Trophoblast cell (in vitro differentiated cells and primary cell): ENCODE data around the gene FRS2.

ENCODE experiments used
- DNase-seq, 2 donors: peaks; one replicate each; pipeline ENCODE4 v3.0.0-alpha.2; 2016
- H2AFZ ChIP-seq: 2 replicates; pipeline ENCODE4 v1.6.1; 2013; ENCODE audit warnings: low read length, moderate library complexity, mild to moderate bottlenecking; ENCODE audit not compliant: insufficient read depth, poor library complexity
- H2AK5ac ChIP-seq: 2 replicates; pipeline ENCODE4 v1.6.1; 2013; ENCODE audit warnings: mild to moderate bottlenecking, low read length
- H2BK120ac ChIP-seq: 2 replicates; pipeline ENCODE4 v1.6.1; 2013; ENCODE audit warnings: low read length, mild to moderate bottlenecking, moderate library complexity; ENCODE audit not compliant: insufficient read depth, poor library complexity
- H2BK12ac ChIP-seq: 2 replicates; pipeline ENCODE4 v1.6.1; 2013; ENCODE audit warnings: mild to moderate bottlenecking, low read length, moderate library complexity
- H2BK5ac ChIP-seq: 2 replicates; pipeline ENCODE4 v1.6.1; 2013; ENCODE audit warnings: low read length, low read depth, moderate library complexity, mild to moderate bottlenecking; ENCODE audit not compliant: poor library complexity
- H3K14ac ChIP-seq: 2 replicates; pipeline ENCODE4 v1.6.1; 2013; ENCODE audit warnings: mild to moderate bottlenecking, low read length
- H3K18ac ChIP-seq: 2 replicates; pipeline ENCODE4 v1.6.1; 2013; ENCODE audit warnings: mild to moderate bottlenecking, low read length
- H3K23ac ChIP-seq: 2 replicates; pipeline ENCODE4 v1.6.1; 2013; ENCODE audit warnings: low read length
- H3K27ac ChIP-seq: 2 replicates; pipeline ENCODE4 v1.5.1; 2013; ENCODE audit warnings: low read depth, mild to moderate bottlenecking, inconsistent platforms, low read length, moderate library complexity
- H3K27me3 ChIP-seq: 2 replicates; pipeline ENCODE4 v1.6.1; 2013; ENCODE audit warnings: inconsistent platforms, mild to moderate bottlenecking, low read length, moderate library complexity; ENCODE audit not compliant: insufficient read depth
- H3K36me3 ChIP-seq, 2 experiments: 1 replicate in 1 of 2; 2 replicates in 1 of 2; pipeline ENCODE4 v1.6.1; 2013; ENCODE audit warnings: low read length in 2 of 2, mild to moderate bottlenecking in 2 of 2, moderate library complexity in 1 of 2; ENCODE audit not compliant: insufficient read depth in 2 of 2, control insufficient read depth in 1 of 2
- H3K4ac ChIP-seq: 2 replicates; pipeline ENCODE4 v1.6.1; 2013; ENCODE audit warnings: low read depth, mild to moderate bottlenecking, low read length, moderate library complexity
- H3K4me1 ChIP-seq, 2 experiments: 1 replicate in 1 of 2; 2 replicates in 1 of 2; pipeline ENCODE4 v1.6.1; 2013; ENCODE audit warnings: low read length in 2 of 2, mild to moderate bottlenecking in 2 of 2, moderate library complexity in 1 of 2; ENCODE audit not compliant: insufficient read depth in 2 of 2, control insufficient read depth in 1 of 2
- H3K4me2 ChIP-seq: 2 replicates; pipeline ENCODE4 v1.6.1; 2013; ENCODE audit warnings: inconsistent platforms, mild to moderate bottlenecking, low read length, moderate library complexity
- H3K4me3 ChIP-seq: 2 replicates; pipeline ENCODE4 v1.5.1; 2013; ENCODE audit warnings: mild to moderate bottlenecking, low read depth, low read length, inconsistent platforms
- H3K79me1 ChIP-seq: one replicate; pipeline ENCODE4 v1.6.1; 2013; ENCODE audit warnings: low read length
- H3K79me2 ChIP-seq: 2 replicates; pipeline ENCODE4 v1.6.1; 2013; ENCODE audit warnings: low read length, mild to moderate bottlenecking; ENCODE audit not compliant: control insufficient read depth, insufficient read depth, poor library complexity
- H3K9ac ChIP-seq: 2 replicates; pipeline ENCODE4 v1.6.1; 2013; ENCODE audit warnings: mild to moderate bottlenecking, low read length
- H3K9me3 ChIP-seq: 2 replicates; pipeline ENCODE4 v1.6.1; 2013; ENCODE audit warnings: low read depth, mild to moderate bottlenecking, control low read depth, inconsistent platforms, low read length; ENCODE audit not compliant: insufficient read depth
- H4K12ac ChIP-seq: 2 replicates; pipeline ENCODE4 v1.6.1; 2013; ENCODE audit warnings: low read depth, mild to moderate bottlenecking, low read length, moderate library complexity
- H4K8ac ChIP-seq: 2 replicates; pipeline ENCODE4 v1.6.1; 2013; ENCODE audit warnings: low read depth, mild to moderate bottlenecking, low read length, moderate library complexity
- H4K91ac ChIP-seq: one replicate; pipeline ENCODE4 v1.6.1; 2013; ENCODE audit warnings: low read depth, mild to moderate bottlenecking, low read length, moderate library complexity
- WGBS: extraction: QIAGEN DNeasy Blood & Tissue Kit; methylation state at CpG from one replicate; pipeline ENCODE4 v1.1.7; 2013; ENCODE audit warnings: missing lambda C conversion rate; ENCODE audit not compliant: insufficient read length, insufficient coverage; ENCODE audit errors: extremely low coverage; 5-methylcytosine and 5-hydroxymethylcytosine counted together

The FRS2 gene

GRCh38 chr12:69517406-69517805 is 47.2 kb downstream of the FRS2 start:
- WGBS = no CpG with 5 or more reads among the region's 2 CpGs
- Histone ChIP-seq H3K18ac (no peak overlapping the region), H3K79me2 (peaks cover 2% of the 10 kb centered on the region), H3K27ac (no peak overlapping the region), H2BK12ac (no peak overlapping the region), H3K9me3 (no peaks in the 10 kb centered on the region), H3K23ac (no peak overlapping the region), H3K79me1 (no peaks in the 10 kb centered on the region), H3K9ac (no peak overlapping the region), H4K91ac (no peak overlapping the region), H3K36me3 (no peaks in the 10 kb centered on the region), H2BK120ac (no peak overlapping the region), H2AK5ac (no peak overlapping the region), H2BK5ac (no peak overlapping the region), H3K4me3 (no peak overlapping the region), H4K12ac (no peak overlapping the region), H3K27me3 (no peaks in the 10 kb centered on the region), H4K8ac (no peak overlapping the region), H2AFZ (no peak overlapping the region), H3K4me1 (no peaks in the 10 kb centered on the region), H3K4ac (no peak overlapping the region), H3K14ac (no peak overlapping the region), H3K4me2 (no peak overlapping the region)
- no peak for DNase-seq

GRCh38 chr12:69519871-69520270 is 49.7 kb downstream of the FRS2 start:
- H3K4me2 ChIP-seq = no peak overlapping the region
- H3K4me1 ChIP-seq = peaks cover 0 to 7% of the 10 kb centered on the region in 2 experiments
- no peak overlapping the region for H2BK120ac ChIP-seq
- no peaks in the 10 kb centered on the region for H3K27me3 ChIP-seq
- no CpG with 5 or more reads among the region's 7 CpGs for WGBS
- no peak overlapping the region for H4K91ac ChIP-seq
- peaks cover 10% of the 10 kb centered on the region for H3K79me2 ChIP-seq
- no peak for DNase-seq
- H3K27ac ChIP-seq = no peak overlapping the region
- no peak overlapping the region for H3K4ac ChIP-seq
- no peak overlapping the region for H4K8ac ChIP-seq
- no peak overlapping the region for H2AK5ac ChIP-seq
- no peaks in the 10 kb centered on the region for H3K9me3 ChIP-seq
- no peak overlapping the region for H2AFZ ChIP-seq
- H3K23ac ChIP-seq = no peak overlapping the region
- no peak overlapping the region for H3K9ac ChIP-seq
- no peak overlapping the region for H3K18ac ChIP-seq
- no peak overlapping the region for H4K12ac ChIP-seq
- H2BK12ac ChIP-seq = no peak overlapping the region
- H2BK5ac ChIP-seq = no peak overlapping the region
- H3K79me1 ChIP-seq = no peaks in the 10 kb centered on the region
- H3K36me3 ChIP-seq = no peaks in the 10 kb centered on the region
- no peak overlapping the region for H3K4me3 ChIP-seq
- no peak overlapping the region for H3K14ac ChIP-seq

- no peak overlapping the region for H4K91ac ChIP-seq
- H2BK5ac ChIP-seq = no peak overlapping the region
- peaks cover 0 to 11% of the 10 kb centered on the region in 2 experiments for H3K4me1 ChIP-seq
- no peak overlapping the region for H3K14ac ChIP-seq
- H2AFZ ChIP-seq = no peak overlapping the region
- peaks cover 1% of the 10 kb centered on the region for H3K79me1 ChIP-seq
- H3K18ac ChIP-seq = peak overlapping the region; percentile 18
- no CpG with 5 or more reads among the region's 11 CpGs for WGBS
- H2BK120ac ChIP-seq = no peak overlapping the region
- H4K12ac ChIP-seq = no peak overlapping the region
- no peaks in the 10 kb centered on the region for H3K9me3 ChIP-seq
- no peaks in the 10 kb centered on the region for H3K27me3 ChIP-seq
- H2AK5ac ChIP-seq = no peak overlapping the region
- peak overlapping the region; percentile 30 for H3K4ac ChIP-seq
- no peak overlapping the region for H3K9ac ChIP-seq
- no peak overlapping the region for H3K27ac ChIP-seq
- peaks cover 11% of the 10 kb centered on the region for H3K79me2 ChIP-seq
- H4K8ac ChIP-seq = no peak overlapping the region
- no peak for DNase-seq
- H3K4me3 ChIP-seq = no peak overlapping the region
- no peak overlapping the region for H2BK12ac ChIP-seq
- H3K36me3 ChIP-seq = no peaks in the 10 kb centered on the region
- no peak overlapping the region for H3K23ac ChIP-seq
- H3K4me2 ChIP-seq = no peak overlapping the region
Observed at GRCh38 chr12:69523433-69524330, 53.5 kb downstream of the FRS2 start.

GRCh38 chr12:69524331-69524630 is 54.1 kb downstream of the FRS2 start:
- Histone ChIP-seq H2BK5ac (no peak overlapping the region), H3K4me2 (no peak overlapping the region), H4K91ac (no peak overlapping the region), H2AK5ac (no peak overlapping the region), H2AFZ (no peak overlapping the region), H4K8ac (no peak overlapping the region), H3K4me1 (peaks cover 0 to 16% of the 10 kb centered on the region in 2 experiments), H3K23ac (no peak overlapping the region), H3K9me3 (no peaks in the 10 kb centered on the region), H3K27me3 (no peaks in the 10 kb centered on the region), H3K18ac (peak overlapping the region; percentile 18), H3K9ac (no peak overlapping the region), H3K4me3 (no peak overlapping the region), H3K36me3 (no peaks in the 10 kb centered on the region), H2BK120ac (no peak overlapping the region), H3K27ac (no peak overlapping the region), H3K79me2 (peaks cover 11% of the 10 kb centered on the region), H4K12ac (no peak overlapping the region), H2BK12ac (no peak overlapping the region), H3K79me1 (peaks cover 4% of the 10 kb centered on the region), H3K4ac (peak overlapping the region; percentile 4), H3K14ac (no peak overlapping the region)
- no CpG with 5 or more reads among the region's 2 CpGs for WGBS
- DNase-seq = no peak
